BLaER1 (cell line): ENCODE results near the gene MEIS2.

Source experiments
- H3K27ac ChIP-seq: shearing (Covaris generic); formaldehyde crosslinking; 2 replicates; pipeline ENCODE4 v1.8.1; 2022
- H3K27me3 ChIP-seq: shearing (Covaris generic); formaldehyde crosslinking; 2 replicates; pipeline ENCODE4 v1.8.1; 2022
- H3K36me3 ChIP-seq: shearing (Covaris generic); formaldehyde crosslinking; 2 replicates; pipeline ENCODE4 v1.8.1; 2022
- H3K4me1 ChIP-seq: shearing (Covaris generic); formaldehyde crosslinking; 2 replicates; pipeline ENCODE4 v1.8.1; 2022
- H3K4me2 ChIP-seq: shearing (Covaris generic); formaldehyde crosslinking; 2 replicates; pipeline ENCODE4 v1.8.1; 2022
- H3K4me3 ChIP-seq: shearing (Covaris generic); formaldehyde crosslinking; 2 replicates; pipeline ENCODE4 v1.8.1; 2022
- H3K9ac ChIP-seq: shearing (Covaris generic); formaldehyde crosslinking; 2 replicates; pipeline ENCODE4 v1.8.1; 2022
- H3K9me3 ChIP-seq: shearing (Covaris generic); formaldehyde crosslinking; 2 replicates; pipeline ENCODE4 v1.8.1; 2022
- H4K20me1 ChIP-seq: shearing (Covaris generic); formaldehyde crosslinking; 2 replicates; pipeline ENCODE4 v1.8.1; 2022
- Cebpa-rat ChIP-seq: shearing (Covaris generic); IDR thresholded peaks from 2 replicates; pipeline ENCODE4 v1.8.1; 2022

Gene MEIS2

DNA sequence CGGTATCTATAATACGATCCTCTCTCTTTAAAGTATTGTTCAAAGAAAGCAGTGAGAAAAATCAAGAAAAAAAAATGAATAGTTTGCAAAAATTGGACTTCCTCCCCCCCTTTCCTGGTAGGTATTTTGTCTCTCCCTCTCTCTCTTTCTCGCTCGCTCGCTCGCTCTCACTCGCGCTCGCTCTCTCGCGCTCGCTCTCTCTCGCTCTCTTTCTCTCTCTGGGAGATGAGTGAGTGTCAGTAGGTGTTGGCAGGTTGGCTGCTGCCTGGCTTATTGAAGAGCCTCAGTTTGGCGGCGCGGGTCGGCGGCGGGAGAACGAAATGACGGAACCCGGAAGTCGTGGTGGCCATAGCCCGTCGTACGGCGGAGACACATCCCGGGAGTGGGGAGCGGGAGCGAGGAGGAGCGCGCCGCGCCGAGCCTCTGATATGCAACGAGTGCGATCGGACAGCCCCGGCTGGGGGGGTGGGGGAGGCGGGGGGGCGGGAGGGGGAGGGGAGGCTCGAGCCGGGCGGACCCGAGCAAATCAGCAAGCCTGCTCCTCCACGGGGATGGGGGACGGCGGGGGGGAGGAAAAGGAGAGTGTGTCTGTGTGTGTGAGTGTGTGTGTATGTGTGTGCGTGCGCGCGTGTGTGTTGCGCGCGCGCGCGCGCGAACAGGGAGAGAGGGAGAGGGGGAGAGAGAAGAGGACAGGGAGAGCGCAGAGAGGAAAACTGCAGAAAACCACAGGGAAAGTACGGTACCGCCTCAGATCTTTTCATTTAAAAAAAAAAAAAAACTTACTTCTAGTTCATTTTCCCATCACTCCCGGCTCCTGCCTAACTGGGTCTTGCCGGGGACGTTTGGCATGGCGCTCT, at the start of gene MEIS2:
MEIS2 (minus strand) TSS at position 441 of the 857 bp plus-strand sequence. CDS start 1,083 bp downstream, outside the sequence.
- Histone ChIP-seq H3K36me3 (no peaks in the 10 kb centered on the region), H3K4me3 (peak within 1 kb of the TSS; percentile 66), H3K4me2 (peak within 1 kb of the TSS; percentile 92), H3K9ac (no peak within 1 kb of the TSS), H4K20me1 (peaks cover 26% of the 10 kb centered on the region; the same call in 1 of the 2 replicates), H3K27me3 (peaks cover 100% of the 10 kb centered on the region), H3K4me1 (peaks cover 11% of the 10 kb centered on the region), H3K9me3 (peaks cover 35% of the 10 kb centered on the region), H3K27ac (no peak within 1 kb of the TSS)
- no peak for TF ChIP-seq Cebpa-rat

DNA sequence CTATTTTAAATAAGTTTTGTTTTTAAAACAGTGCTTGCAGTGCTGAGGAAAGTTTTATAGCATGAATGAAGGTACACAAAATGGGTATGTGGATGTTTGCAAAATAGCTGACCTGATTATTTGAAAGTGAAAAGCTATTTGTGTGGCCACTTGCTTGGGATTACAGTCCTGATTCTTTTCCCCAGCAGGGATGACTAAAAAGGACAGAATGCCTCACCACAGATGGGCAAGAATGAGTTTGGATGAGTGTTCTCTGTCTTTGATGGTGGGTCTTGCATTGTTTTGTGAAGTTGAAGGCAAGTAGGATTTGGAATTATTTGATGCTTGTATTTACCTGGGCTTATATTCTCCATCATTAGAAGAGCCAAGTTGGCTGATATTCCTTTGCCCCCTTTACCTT, 48.8 kb upstream of the MEIS2 start:
- H3K9ac ChIP-seq, result no peak overlapping the region
- no peak for TF ChIP-seq Cebpa-rat
- H3K4me1 ChIP-seq, result no peaks in the 10 kb centered on the region
- H3K9me3 ChIP-seq, result no peaks in the 10 kb centered on the region
- no peak overlapping the region for H3K27ac ChIP-seq
- H3K4me2 ChIP-seq, result no peak overlapping the region
- no peaks in the 10 kb centered on the region for H4K20me1 ChIP-seq
- no peaks in the 10 kb centered on the region for H3K36me3 ChIP-seq
- H3K27me3 ChIP-seq, result no peaks in the 10 kb centered on the region
- H3K4me3 ChIP-seq, result no peak overlapping the region

GRCh38 chr15:37148714-37149113, 48.4 kb upstream of the MEIS2 start:
- no peak overlapping the region for H3K27ac ChIP-seq
- no peak for TF ChIP-seq Cebpa-rat
- H3K4me3 ChIP-seq, result no peak overlapping the region

GRCh38 chr15:37143351-37143750, 43.0 kb upstream of the MEIS2 start:
- H3K27ac ChIP-seq, result no peak overlapping the region
- no peak for TF ChIP-seq Cebpa-rat

More at GRCh38 chr15:37148714-37149113, 48.4 kb upstream of the MEIS2 start:
- Histone ChIP-seq H3K9me3 (no peaks in the 10 kb centered on the region), H4K20me1 (no peaks in the 10 kb centered on the region), H3K9ac (no peak overlapping the region), H3K4me1 (no peaks in the 10 kb centered on the region), H3K4me2 (no peak overlapping the region), H3K36me3 (no peaks in the 10 kb centered on the region), H3K27me3 (no peaks in the 10 kb centered on the region)

GRCh38 chr15:37142371-37142770, 42.0 kb upstream of the MEIS2 start:
- no peaks in the 10 kb centered on the region for H3K27me3 ChIP-seq
- no peaks in the 10 kb centered on the region for H3K36me3 ChIP-seq
- H3K9ac ChIP-seq, result no peak overlapping the region
- no peak overlapping the region for H3K27ac ChIP-seq
- H3K4me1 ChIP-seq, result peaks cover 5% of the 10 kb centered on the region; the same call in 1 of the 2 replicates
- no peak for TF ChIP-seq Cebpa-rat
- H3K4me2 ChIP-seq, result no peak overlapping the region
- H4K20me1 ChIP-seq, result no peaks in the 10 kb centered on the region
- H3K9me3 ChIP-seq, result no peaks in the 10 kb centered on the region
- H3K4me3 ChIP-seq, result no peak overlapping the region

More at GRCh38 chr15:37143351-37143750, 43.0 kb upstream of the MEIS2 start:
- no peaks in the 10 kb centered on the region for H3K9me3 ChIP-seq
- H3K4me2 ChIP-seq, result no peak overlapping the region
- no peaks in the 10 kb centered on the region for H3K27me3 ChIP-seq
- H3K9ac ChIP-seq, result no peak overlapping the region
- H4K20me1 ChIP-seq, result no peaks in the 10 kb centered on the region
- H3K4me3 ChIP-seq, result no peak overlapping the region
- H3K4me1 ChIP-seq, result peaks cover 5% of the 10 kb centered on the region; the same call in 1 of the 2 replicates
- H3K36me3 ChIP-seq, result no peaks in the 10 kb centered on the region

- Histone ChIP-seq H3K4me3 (no peak overlapping the region), H3K27ac (no peak overlapping the region)
Measured at GRCh38 chr15:37140531-37141058, 40.2 kb upstream of the MEIS2 start.

GRCh38 chr15:37138591-37139215, 38.4 kb upstream of the MEIS2 start:
- Histone ChIP-seq H3K4me3 (no peak overlapping the region), H3K27me3 (no peaks in the 10 kb centered on the region), H3K27ac (no peak overlapping the region), H3K36me3 (no peaks in the 10 kb centered on the region), H3K4me2 (no peak overlapping the region), H3K9ac (no peak overlapping the region), H3K9me3 (no peaks in the 10 kb centered on the region), H4K20me1 (no peaks in the 10 kb centered on the region), H3K4me1 (peaks cover 5% of the 10 kb centered on the region; the same call in 1 of the 2 replicates)
- TF ChIP-seq Cebpa-rat, result no peak

More at GRCh38 chr15:37140531-37141058, 40.2 kb upstream of the MEIS2 start:
- TF ChIP-seq Cebpa-rat, result no peak
- Histone ChIP-seq H3K27me3 (no peaks in the 10 kb centered on the region), H4K20me1 (no peaks in the 10 kb centered on the region), H3K36me3 (no peaks in the 10 kb centered on the region), H3K4me1 (peaks cover 5% of the 10 kb centered on the region; the same call in 1 of the 2 replicates), H3K4me2 (no peak overlapping the region), H3K9ac (no peak overlapping the region), H3K9me3 (no peaks in the 10 kb centered on the region)

DNA sequence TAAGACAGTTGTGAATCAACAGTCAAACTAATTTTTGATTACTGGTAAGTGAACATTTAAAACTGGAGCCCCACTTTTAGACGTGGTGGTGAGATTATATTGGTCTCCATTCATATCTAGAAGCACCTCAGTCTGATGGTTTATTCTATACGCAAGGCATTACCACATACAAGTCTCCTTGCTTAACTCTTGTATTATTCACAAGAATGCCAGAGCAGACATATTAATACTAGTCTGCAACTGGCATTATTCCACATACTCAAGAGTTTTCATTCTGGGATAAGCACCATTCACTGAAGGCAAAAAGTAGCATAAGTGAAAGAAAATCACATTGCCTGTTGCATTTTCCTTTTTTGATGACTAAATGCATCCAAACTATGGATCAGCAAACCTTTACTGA, 36.9 kb upstream of the MEIS2 start:
- peaks cover 5% of the 10 kb centered on the region; the same call in 1 of the 2 replicates for H3K4me1 ChIP-seq
- no peak for TF ChIP-seq Cebpa-rat
- H3K4me2 ChIP-seq, result no peak overlapping the region
- H3K36me3 ChIP-seq, result no peaks in the 10 kb centered on the region
- no peak overlapping the region for H3K4me3 ChIP-seq
- H3K27ac ChIP-seq, result no peak overlapping the region
- H3K27me3 ChIP-seq, result no peaks in the 10 kb centered on the region
- no peak overlapping the region for H3K9ac ChIP-seq
- H4K20me1 ChIP-seq, result no peaks in the 10 kb centered on the region
- no peaks in the 10 kb centered on the region for H3K9me3 ChIP-seq

- no peak for TF ChIP-seq Cebpa-rat
- Histone ChIP-seq H3K9ac (no peak overlapping the region), H3K27me3 (no peaks in the 10 kb centered on the region), H3K9me3 (no peaks in the 10 kb centered on the region), H3K4me2 (no peak overlapping the region), H4K20me1 (no peaks in the 10 kb centered on the region), H3K4me1 (peaks cover 5% of the 10 kb centered on the region; the same call in 1 of the 2 replicates), H3K36me3 (no peaks in the 10 kb centered on the region), H3K4me3 (no peak overlapping the region), H3K27ac (no peak overlapping the region)
Measured at GRCh38 chr15:37136666-37137065, 36.3 kb upstream of the MEIS2 start.

GRCh38 chr15:37135225-37135624, 34.9 kb upstream of the MEIS2 start:
- H3K4me2 ChIP-seq, result no peak overlapping the region
- no peaks in the 10 kb centered on the region for H3K36me3 ChIP-seq
- H3K4me1 ChIP-seq, result peaks cover 5% of the 10 kb centered on the region; the same call in 1 of the 2 replicates
- H3K27ac ChIP-seq, result no peak overlapping the region
- no peaks in the 10 kb centered on the region for H3K27me3 ChIP-seq
- no peaks in the 10 kb centered on the region for H4K20me1 ChIP-seq
- no peaks in the 10 kb centered on the region for H3K9me3 ChIP-seq
- TF ChIP-seq Cebpa-rat, result no peak
- H3K9ac ChIP-seq, result no peak overlapping the region
- no peak overlapping the region for H3K4me3 ChIP-seq
